Posterior vena cava (tissue), 2 donors: ENCODE measurements around the gene HOGA1. TPM values are rescaled to one million over a fixed set of nuclear protein-coding genes. Genes with fewer than 3 reads are reported as not detected.
"Not testable (repeated sequence)": the region's sequence is repeated elsewhere in the genome, so short reads cannot be mapped to it uniquely, and the experiment has no call there.

Source experiments
- DNase-seq: peaks from one replicate; pipeline ENCODE4 v3.0.0-alpha.2; 2020; ENCODE audit warnings: low spot score
- intact Hi-C, 2 donors: fragments of 100-400 bp; cut with DNase I; formaldehyde crosslinking; loops; one replicate each; pipeline versions ENCODE4 v1.14.1 to v1.14.2; 2022 to 2023
- total RNA-seq, 2 donors: library from RNA; stranded (reverse); fragmentation: NEBNext Ultra II Directional; extraction: Animal tissue kit (Norgen Biotek cat#: 25700); gene quantifications; one replicate each; pipeline ENCODE4 v1.2.1, GENCODE V29; 2021
- donor health status: DM: yes; HTN: yes; CAD: no.
- donor health status: DM: yes; HTN: yes; CAD: no.

HOGA1 gene
- total RNA-seq, 2 donors from 2014 or later = 1.5 to 4.1 TPM

DNA sequence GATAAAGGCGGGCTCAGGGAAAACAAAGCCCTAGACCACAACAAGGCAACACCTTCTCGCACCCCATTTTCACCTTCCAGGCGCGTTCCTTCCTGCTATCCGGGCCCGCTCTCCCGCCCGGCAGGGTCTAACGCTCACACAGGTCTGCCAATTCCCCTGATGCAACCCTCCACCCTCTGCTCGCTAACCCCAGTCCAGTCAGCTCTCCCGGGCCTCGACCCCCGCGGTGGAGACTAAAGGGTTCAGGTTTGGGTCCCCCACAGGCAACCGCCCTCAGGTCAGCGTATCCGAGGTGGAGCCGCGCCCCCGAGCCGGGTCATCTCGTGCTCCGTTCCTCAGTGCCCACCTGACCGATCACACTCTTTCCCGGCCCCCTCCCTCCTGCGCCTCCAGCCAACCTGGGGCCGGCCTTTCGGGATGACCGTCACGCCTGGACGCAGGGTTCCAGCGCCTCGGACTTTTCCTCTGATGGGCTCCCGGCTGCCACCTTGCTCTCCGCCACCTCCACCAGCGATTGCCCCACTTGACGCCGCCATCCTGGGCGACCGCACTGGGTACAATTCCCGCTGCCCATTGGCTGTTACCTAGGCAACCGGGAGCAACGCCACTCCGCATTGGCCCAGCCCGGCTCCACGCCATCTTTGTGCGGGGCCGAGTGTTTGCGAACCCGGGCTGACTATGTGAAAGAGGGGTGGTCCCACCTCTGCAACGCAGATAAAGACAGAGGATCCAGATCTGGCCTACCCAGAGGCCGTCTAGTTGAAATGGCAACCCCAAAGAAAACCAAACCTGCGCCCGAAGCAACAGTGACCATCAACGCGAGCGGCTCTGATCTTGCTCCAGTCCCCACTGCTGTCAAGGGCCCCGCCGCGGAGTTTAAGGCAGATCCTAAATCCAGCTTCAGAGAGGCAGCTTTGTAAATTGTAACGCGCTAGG, 49.0 kb downstream of the HOGA1 start, which contains the start of gene MORN4:
TSS of gene MORN4 (minus strand) at position 552 of the 936 bp plus-strand sequence. CDS start 13,847 bp downstream, outside the sequence.
- peak; percentile 97 for DNase-seq
- intact Hi-C loops = no loop called here

DNA sequence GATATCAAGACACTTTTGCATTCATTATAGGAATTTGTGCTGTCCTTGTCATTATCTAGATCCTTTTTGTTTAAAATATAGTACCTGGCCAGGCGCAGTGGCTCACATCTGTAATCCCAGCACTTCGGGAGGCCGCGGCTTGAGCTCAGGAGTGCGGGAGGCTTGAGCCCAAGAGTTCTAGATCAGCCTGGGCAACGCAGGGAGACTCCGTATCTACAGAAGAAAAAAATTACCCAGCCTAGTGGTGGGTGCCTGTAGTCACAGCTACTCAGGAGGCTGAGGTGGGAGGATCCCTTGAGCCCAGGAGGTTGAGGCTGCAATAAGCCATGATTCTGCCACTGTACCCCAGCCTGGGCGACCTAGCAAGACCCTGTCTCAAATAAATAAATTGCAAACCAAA, 49.7 kb downstream of the HOGA1 start:
- no peak for DNase-seq
- intact Hi-C loops = no loop called here

GRCh38 chr10:97635577-97635976, 51.4 kb downstream of the HOGA1 start:
- no peak for DNase-seq
- intact Hi-C loops = loop anchor here in 1 of 2 donors (5.0 kb wide), 1 partner anchor 542 kb away; no protein-coding TSS in a partner anchor

DNA sequence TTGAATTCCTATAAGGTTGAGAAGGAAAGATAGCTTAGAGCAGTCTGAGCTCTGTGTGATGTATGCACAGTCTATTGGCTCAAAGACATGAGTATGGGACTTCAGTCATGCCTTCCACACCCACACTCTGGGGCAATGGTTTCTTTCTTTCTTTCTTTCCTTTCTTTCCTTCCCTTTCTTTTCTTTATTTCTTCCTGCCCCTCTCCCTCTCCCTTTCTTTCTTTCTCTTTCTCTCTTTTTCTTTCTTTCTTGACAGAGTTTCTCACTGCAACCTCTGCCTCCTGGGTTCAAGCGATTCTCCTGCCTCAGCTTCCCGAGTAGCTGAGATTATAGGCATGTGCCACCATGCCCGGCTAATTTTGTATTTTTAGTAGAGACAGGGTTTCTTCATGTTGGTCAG, 54.9 kb downstream of the HOGA1 start:
- intact Hi-C loops = loop anchor here in 1 of 2 donors (5.0 kb wide), 1 partner anchor 538 kb away; no protein-coding TSS in a partner anchor
- not testable (repeated sequence) for DNase-seq

GRCh38 chr10:97640174-97640867, 56.1 kb downstream of the HOGA1 start, which contains the start of gene PI4K2A:
Gene PI4K2A, plus strand, starts transcription at chr10:97640671. Its CDS starts 72 bp downstream, at chr10:97640743.
- peak; percentile 100 for DNase-seq
- intact Hi-C loops = no loop called here

GRCh38 chr10:97640868-97641811, 57.0 kb downstream of the HOGA1 start:
- peak; percentile 84 for DNase-seq
- intact Hi-C loops = no loop called here

- DNase-seq, intact Hi-C loops: not testable (repeated sequence)
Measured at GRCh38 chr10:97642471-97643159, 58.4 kb downstream of the HOGA1 start.

- intact Hi-C loops = no loop called here
- no peak for DNase-seq
Measured at GRCh38 chr10:97643441-97643985, 59.3 kb downstream of the HOGA1 start.

DNA sequence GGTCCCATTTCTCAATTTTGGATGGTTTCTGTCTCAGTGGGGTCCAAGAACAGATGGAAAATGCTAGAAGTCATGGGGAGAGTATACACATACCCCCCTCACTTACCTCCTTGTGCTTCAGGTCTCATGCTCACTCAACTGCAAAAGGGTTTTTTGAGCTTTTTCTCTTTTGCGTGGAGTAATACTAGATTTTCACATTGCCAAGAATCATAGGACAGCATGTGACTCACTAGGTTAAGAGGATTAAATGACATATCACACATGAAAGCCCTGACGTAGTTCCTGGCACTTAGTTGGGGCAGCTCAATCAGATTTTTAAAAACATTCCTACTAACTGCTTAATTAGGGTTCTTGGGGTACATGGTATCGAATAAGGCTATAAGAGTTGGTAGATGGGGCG, 60.7 kb downstream of the HOGA1 start:
- DNase-seq = no peak
- intact Hi-C loops = no loop called here

- intact Hi-C loops = no loop called here
- DNase-seq = no peak
Measured at GRCh38 chr10:97647556-97647955, 63.4 kb downstream of the HOGA1 start.

- DNase-seq = no peak
- intact Hi-C loops = no loop called here
Measured at GRCh38 chr10:97648562-97649404, 64.6 kb downstream of the HOGA1 start.

DNA sequence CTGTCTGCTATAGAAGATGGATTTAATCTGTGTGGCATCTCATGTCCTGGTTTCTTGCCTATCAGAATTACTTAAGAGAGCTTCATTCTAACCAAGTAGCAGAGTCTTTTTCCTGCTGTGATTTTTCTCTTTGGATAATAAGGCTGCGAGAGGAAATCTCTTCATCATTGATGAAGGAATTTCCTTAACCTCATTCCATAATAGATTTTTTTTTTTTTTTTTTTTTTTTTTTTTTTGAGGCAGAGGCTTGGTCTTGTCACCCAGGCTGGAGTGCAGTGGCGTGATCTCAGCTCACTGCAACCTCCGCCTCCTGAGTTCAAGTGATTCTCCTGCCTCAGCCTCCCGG, 65.2 kb downstream of the HOGA1 start:
- DNase-seq, intact Hi-C loops: not testable (repeated sequence)

GRCh38 chr10:97650726-97651125, 66.5 kb downstream of the HOGA1 start:
- intact Hi-C loops = no loop called here
- no peak for DNase-seq

- intact Hi-C loops = no loop called here
- DNase-seq = no peak
Measured at GRCh38 chr10:97651773-97652172, 67.6 kb downstream of the HOGA1 start.

GRCh38 chr10:97656777-97657176, 72.6 kb downstream of the HOGA1 start:
- no peak for DNase-seq
- intact Hi-C loops = loop anchor here in 1 of 2 donors (5.0 kb wide), 1 partner anchor 559 kb away; no protein-coding TSS in a partner anchor

DNA sequence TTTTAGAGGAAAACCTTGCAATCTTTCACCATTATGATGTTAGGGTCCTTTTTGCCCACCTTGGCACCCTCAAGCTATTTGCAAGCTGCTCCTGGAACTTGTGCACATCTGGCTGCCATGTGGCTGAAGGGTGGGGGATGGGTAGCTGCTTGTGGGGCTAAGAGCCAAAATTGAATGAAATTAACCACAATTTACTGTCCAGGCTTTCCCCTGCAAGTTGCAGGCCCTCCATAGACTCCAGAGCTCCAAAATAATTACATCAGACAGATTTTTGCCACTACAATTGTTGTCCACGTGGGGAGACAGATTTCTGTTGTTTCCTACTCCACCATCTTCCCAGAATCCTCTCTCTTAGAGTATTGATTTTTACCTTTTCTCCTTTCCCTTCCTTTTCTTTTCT, 75.4 kb downstream of the HOGA1 start:
- no peak for DNase-seq
- intact Hi-C loops = loop anchor here in 1 of 2 donors (5.0 kb wide), 1 partner anchor 562 kb away; no protein-coding TSS in a partner anchor
